HepG2 (cell line): ENCODE data around the gene NUDT22. TPM values are rescaled to one million over a fixed set of nuclear protein-coding genes. Genes with fewer than 3 reads are reported as not detected.

ENCODE experiments used
- EED ChIP-seq: sonication (generic); formaldehyde crosslinking; IDR thresholded peaks from 2 replicates; pipeline ENCODE4 v1.5.0; 2020; ENCODE audit warnings: mild to moderate bottlenecking, missing genetic modification reagents
- FOXK2 ChIP-seq: fragments of 450-650 bp; IDR thresholded peaks from 2 replicates; pipeline ENCODE4 v1.6.1; 2016
- HNF4G ChIP-seq, 2 experiments: sonication (generic) in 1 of 2; formaldehyde crosslinking in 1 of 2; IDR thresholded peaks; 2 replicates each; pipeline versions ENCODE4 v1.4.0 to v1.6.1; 2011 to 2020; ENCODE audit warnings: borderline replicate concordance in 2 of 2, low read depth in 2 of 2, mild to moderate bottlenecking in 2 of 2, low read length in 1 of 2, missing genetic modification reagents in 1 of 2, moderate library complexity in 1 of 2
- HOXA7 ChIP-seq: sonication (generic); formaldehyde crosslinking; IDR thresholded peaks from 2 replicates; pipeline ENCODE4 v1.8.1; 2022; ENCODE audit warnings: mild to moderate bottlenecking, missing genetic modification reagents, moderate library complexity
- MAZ ChIP-seq, 2 experiments: sonication (generic) in 1 of 2; formaldehyde crosslinking in 1 of 2; IDR thresholded peaks; 2 replicates each; pipeline versions ENCODE4 v1.5.0 to v1.6.1; 2012 to 2020; ENCODE audit warnings: low read depth in 2 of 2, mild to moderate bottlenecking in 2 of 2, borderline replicate concordance in 1 of 2, improper control_type of control experiment in 1 of 2, low read length in 1 of 2, missing genetic modification reagents in 1 of 2, moderate library complexity in 1 of 2
- MXI1 ChIP-seq: IDR thresholded peaks from 3 replicates; pipeline ENCODE4 v1.6.1; 2012; ENCODE audit warnings: low read depth, low read length, inconsistent platforms, borderline replicate concordance
- NCOA5 ChIP-seq: sonication (generic); formaldehyde crosslinking; IDR thresholded peaks from 2 replicates; pipeline ENCODE4 v1.4.0; 2020; ENCODE audit warnings: missing genetic modification reagents
- NFYB ChIP-seq: sonication (generic); formaldehyde crosslinking; IDR thresholded peaks from 2 replicates; pipeline ENCODE4 v1.4.0; 2020; ENCODE audit warnings: missing genetic modification reagents
- PAWR ChIP-seq: sonication (generic); formaldehyde crosslinking; IDR thresholded peaks from 2 replicates; pipeline ENCODE4 v1.4.0; 2020; ENCODE audit warnings: missing genetic modification reagents, mild to moderate bottlenecking, borderline replicate concordance
- SAP130 ChIP-seq: IDR thresholded peaks from 2 replicates; pipeline ENCODE4 v1.6.1; 2016; ENCODE audit warnings: low read depth
- TAF15 ChIP-seq: fragments of 200-400 bp; formaldehyde crosslinking; IDR thresholded peaks from one replicate; pipeline ENCODE4 v1.6.1; 2018; ENCODE audit warnings: mild to moderate bottlenecking, low read depth, low read length; ENCODE audit not compliant: poor library complexity, severe bottlenecking
- U2AF1 ChIP-seq: fragments of 200-400 bp; formaldehyde crosslinking; optimal IDR thresholded peaks from 2 replicates; pipeline ENCODE3; 2017; ENCODE audit warnings: mild to moderate bottlenecking, low read depth, low read length
- ZFP36L2 ChIP-seq: sonication (generic); formaldehyde crosslinking; IDR thresholded peaks from 2 replicates; pipeline ENCODE4 v1.4.0; 2020; ENCODE audit warnings: missing genetic modification reagents
- ZNF124 ChIP-seq: sonication (generic); formaldehyde crosslinking; IDR thresholded peaks from 2 replicates; pipeline ENCODE4 v1.4.0; 2020; ENCODE audit warnings: missing genetic modification reagents
- ZNF724P ChIP-seq: sonication (generic); formaldehyde crosslinking; IDR thresholded peaks from 2 replicates; pipeline ENCODE4 v1.8.0; 2022; ENCODE audit warnings: missing genetic modification reagents, borderline replicate concordance
- polyA plus RNA-seq, 8 experiments: library from polyadenylated mRNA; depleted of rRNA in 3 of 8; stranded (reverse) in 7 of 8; unstranded in 1 of 8; fragments of >200 nt; fragmentation: Illumina TruSeq in 4 of 8; extraction: Trizol in 4 of 8; gene quantifications; 2 replicates each; pipeline versions ENCODE4 v1.2.1 to v1.2.3, GENCODE V29; 2011 to 2016; ENCODE audit warnings: low read depth in 4 of 8, missing spikeins in 1 of 8, mixed read lengths in 1 of 8; ENCODE audit not compliant: insufficient read depth in 1 of 8
- total RNA-seq, 5 experiments: library from RNA; depleted of rRNA; stranded (reverse); fragments of >200 nt; fragmentation: Illumina TruSeq; extraction: Trizol; gene quantifications; 2 replicates each; pipeline ENCODE4 v1.2.3, GENCODE V29; 2016; ENCODE audit warnings: low read depth in 1 of 5
- TF ChIP-seq, protein P1 (sequence below), 2 experiments: sonication (generic) in 1 of 2; formaldehyde crosslinking in 1 of 2; IDR thresholded peaks; 2 replicates each; pipeline versions ENCODE4 v1.4.0 to v1.6.1; 2016 to 2020; ENCODE audit warnings: borderline replicate concordance in 1 of 2, low read depth in 1 of 2, mild to moderate bottlenecking in 1 of 2, missing genetic modification reagents in 1 of 2
- TF ChIP-seq, protein P2 (sequence below): sonication (generic); formaldehyde crosslinking; IDR thresholded peaks from 2 replicates; pipeline ENCODE4 v1.8.0; 2022; ENCODE audit warnings: mild to moderate bottlenecking, missing genetic modification reagents, borderline replicate concordance

Gene NUDT22
- total and polyA plus RNA-seq, 2 of the 13 experiments (the other 11 are each of a cell fraction or from before 2014, with no cell fraction given) = 33.5 to 39.8 TPM

DNA sequence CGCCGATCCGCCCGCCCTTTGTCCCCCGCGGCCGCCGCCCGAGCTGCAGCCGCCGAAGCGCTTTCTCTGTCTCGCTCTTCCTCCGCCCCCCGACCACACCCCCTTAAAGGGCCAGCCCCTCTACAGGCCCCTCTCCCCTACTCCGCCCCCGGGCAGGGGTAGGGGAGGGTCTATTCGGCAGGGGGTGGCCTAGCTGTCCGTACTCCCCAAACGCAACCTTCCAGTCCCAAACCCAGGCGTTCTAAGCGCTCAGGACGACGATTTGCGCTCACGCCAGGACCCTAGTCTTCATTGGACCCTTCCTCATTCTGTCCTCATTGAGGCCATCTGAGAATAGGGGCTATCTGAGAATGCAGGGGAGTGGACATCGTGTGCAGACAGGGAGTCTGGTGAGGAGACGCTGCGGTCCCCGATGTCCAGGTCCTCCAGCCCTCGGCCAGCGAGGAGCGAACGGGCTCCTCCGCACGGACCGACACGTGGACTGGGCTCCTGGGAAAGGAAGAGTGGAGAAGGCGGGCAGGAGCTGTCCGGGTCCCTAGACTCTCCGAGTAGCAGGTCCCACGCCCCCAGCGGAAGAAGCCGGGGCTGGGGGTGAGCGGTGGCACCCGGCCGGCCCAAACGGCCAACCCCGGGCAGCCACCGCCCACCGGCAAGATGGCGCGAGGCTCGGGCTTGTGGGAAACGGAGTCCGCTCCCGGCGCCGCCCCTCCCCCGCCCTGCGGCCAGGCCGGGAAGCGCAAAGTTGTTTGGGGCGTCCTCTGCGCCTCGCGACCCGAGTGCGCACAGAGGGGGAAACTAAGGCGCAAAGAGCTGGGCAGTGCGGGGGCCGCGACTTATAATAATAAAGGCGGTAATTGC is 21.0 kb downstream of the NUDT22 start, which contains the start of gene PPP1R14B (continued):
- TF ChIP-seq, protein P1, sequence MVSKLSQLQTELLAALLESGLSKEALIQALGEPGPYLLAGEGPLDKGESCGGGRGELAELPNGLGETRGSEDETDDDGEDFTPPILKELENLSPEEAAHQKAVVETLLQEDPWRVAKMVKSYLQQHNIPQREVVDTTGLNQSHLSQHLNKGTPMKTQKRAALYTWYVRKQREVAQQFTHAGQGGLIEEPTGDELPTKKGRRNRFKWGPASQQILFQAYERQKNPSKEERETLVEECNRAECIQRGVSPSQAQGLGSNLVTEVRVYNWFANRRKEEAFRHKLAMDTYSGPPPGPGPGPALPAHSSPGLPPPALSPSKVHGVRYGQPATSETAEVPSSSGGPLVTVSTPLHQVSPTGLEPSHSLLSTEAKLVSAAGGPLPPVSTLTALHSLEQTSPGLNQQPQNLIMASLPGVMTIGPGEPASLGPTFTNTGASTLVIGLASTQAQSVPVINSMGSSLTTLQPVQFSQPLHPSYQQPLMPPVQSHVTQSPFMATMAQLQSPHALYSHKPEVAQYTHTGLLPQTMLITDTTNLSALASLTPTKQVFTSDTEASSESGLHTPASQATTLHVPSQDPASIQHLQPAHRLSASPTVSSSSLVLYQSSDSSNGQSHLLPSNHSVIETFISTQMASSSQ (IDR thresholded peaks at IDR 0.05; ENCODE audit: low read depth) = no peak
- TF ChIP-seq, protein P1 (CRISPR knock-in tag; IDR thresholded peaks at IDR 0.05; ENCODE audit: borderline replicate concordance) = no peak
- TF ChIP-seq MAZ (IDR thresholded peaks at IDR 0.05; ENCODE audit: borderline replicate concordance, low read depth, low read length) (peak; percentile 34; the same call in 1 of the 2 replicates), MAZ (CRISPR knock-in tag; IDR thresholded peaks at IDR 0.05; ENCODE audit: low read depth) (peak; percentile 74), SAP130 (peak; percentile 73), U2AF1 (no peak), MXI1 (peak; percentile 75; the same call in 1 of the 3 replicates), FOXK2 (no peak), NFYB (peak; percentile 41; the same call in 1 of the 2 replicates), EED (CRISPR knock-in tag) (no peak), ZFP36L2 (CRISPR knock-in tag) (no peak), ZNF124 (no peak), TAF15 (no peak), NCOA5 (CRISPR knock-in tag) (no peak), ZNF724P (CRISPR knock-in tag) (peak; percentile 87), PAWR (CRISPR knock-in tag) (0 out of 2 replicates have a peak, but pooled peaks have one; percentile 23), HNF4G (IDR thresholded peaks at IDR 0.05; ENCODE audit: borderline replicate concordance, low read depth, low read length) (peak; percentile 12; the same call in 1 of the 2 replicates), HNF4G (CRISPR knock-in tag; IDR thresholded peaks at IDR 0.05; ENCODE audit: borderline replicate concordance, low read depth) (no peak), HOXA7 (no peak)
- TF ChIP-seq, protein P2, sequence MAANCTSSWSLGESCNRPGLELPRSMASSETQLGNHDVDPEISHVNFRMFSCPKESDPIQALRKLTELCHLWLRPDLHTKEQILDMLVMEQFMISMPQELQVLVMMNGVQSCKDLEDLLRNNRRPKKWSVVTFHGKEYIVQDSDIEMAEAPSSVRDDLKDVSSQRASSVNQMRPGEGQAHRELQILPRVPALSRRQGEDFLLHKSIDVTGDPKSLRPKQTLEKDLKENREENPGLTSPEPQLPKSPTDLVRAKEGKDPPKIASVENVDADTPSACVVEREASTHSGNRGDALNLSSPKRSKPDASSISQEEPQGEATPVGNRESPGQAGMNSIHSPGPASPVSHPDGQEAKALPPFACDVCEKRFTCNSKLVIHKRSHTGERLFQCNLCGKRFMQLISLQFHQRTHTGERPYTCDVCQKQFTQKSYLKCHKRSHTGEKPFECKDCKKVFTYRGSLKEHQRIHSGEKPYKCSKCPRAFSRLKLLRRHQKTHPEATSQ = no peak
